ENCODE measurements around the gene CBL.

DNA sequence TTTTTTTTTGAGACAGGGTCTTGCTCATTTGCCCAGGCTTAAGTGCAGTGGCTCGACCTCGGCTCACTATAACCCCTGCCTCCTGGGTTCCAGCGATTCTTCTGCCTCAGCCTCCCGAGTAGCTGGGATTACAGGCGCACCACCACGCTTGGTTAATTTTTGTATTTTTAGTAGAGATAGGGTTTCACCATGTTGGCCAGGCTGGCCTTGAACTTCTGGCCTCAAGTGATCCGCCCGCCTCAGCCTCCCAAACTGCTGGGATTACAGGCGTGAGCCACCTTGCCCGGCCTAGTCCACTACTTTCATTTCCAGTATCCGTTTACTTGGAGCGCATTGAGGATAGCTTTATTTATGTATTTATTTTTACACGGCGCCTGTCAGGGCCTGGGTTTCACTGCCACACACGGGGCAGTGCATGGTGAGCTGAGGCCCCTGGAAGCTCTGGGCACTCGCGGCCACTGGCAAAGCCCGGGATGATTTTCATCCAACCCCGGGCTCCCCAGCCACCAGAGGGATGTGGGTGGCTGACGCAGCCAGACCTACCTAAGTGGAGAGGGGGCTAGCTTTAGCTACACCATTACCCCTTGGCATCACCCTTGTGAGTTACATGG is 116.9 kb downstream of the CBL start:
- TF ChIP-seq JUN (CRISPR knock-in tag; IDR thresholded peaks at IDR 0.05) (no peak), TEAD4 (CRISPR knock-in tag; IDR thresholded peaks at IDR 0.05) (no peak), ZSCAN18 (CRISPR knock-in tag; IDR thresholded peaks at IDR 0.05) (no peak), USF2 (CRISPR knock-in tag; IDR thresholded peaks at IDR 0.05) (no peak), FOXK1 (CRISPR knock-in tag; IDR thresholded peaks at IDR 0.05) (no peak), NR3C1 (CRISPR knock-in tag; conservative IDR thresholded peaks at IDR 0.05; ENCODE audit: low read depth) (no peak)
- TF ChIP-seq, protein P1, sequence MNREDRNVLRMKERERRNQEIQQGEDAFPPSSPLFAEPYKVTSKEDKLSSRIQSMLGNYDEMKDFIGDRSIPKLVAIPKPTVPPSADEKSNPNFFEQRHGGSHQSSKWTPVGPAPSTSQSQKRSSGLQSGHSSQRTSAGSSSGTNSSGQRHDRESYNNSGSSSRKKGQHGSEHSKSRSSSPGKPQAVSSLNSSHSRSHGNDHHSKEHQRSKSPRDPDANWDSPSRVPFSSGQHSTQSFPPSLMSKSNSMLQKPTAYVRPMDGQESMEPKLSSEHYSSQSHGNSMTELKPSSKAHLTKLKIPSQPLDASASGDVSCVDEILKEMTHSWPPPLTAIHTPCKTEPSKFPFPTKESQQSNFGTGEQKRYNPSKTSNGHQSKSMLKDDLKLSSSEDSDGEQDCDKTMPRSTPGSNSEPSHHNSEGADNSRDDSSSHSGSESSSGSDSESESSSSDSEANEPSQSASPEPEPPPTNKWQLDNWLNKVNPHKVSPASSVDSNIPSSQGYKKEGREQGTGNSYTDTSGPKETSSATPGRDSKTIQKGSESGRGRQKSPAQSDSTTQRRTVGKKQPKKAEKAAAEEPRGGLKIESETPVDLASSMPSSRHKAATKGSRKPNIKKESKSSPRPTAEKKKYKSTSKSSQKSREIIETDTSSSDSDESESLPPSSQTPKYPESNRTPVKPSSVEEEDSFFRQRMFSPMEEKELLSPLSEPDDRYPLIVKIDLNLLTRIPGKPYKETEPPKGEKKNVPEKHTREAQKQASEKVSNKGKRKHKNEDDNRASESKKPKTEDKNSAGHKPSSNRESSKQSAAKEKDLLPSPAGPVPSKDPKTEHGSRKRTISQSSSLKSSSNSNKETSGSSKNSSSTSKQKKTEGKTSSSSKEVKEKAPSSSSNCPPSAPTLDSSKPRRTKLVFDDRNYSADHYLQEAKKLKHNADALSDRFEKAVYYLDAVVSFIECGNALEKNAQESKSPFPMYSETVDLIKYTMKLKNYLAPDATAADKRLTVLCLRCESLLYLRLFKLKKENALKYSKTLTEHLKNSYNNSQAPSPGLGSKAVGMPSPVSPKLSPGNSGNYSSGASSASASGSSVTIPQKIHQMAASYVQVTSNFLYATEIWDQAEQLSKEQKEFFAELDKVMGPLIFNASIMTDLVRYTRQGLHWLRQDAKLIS (CRISPR knock-in tag; IDR thresholded peaks at IDR 0.05; ENCODE audit: borderline replicate concordance), result no peak
- TF ChIP-seq, protein P2, sequence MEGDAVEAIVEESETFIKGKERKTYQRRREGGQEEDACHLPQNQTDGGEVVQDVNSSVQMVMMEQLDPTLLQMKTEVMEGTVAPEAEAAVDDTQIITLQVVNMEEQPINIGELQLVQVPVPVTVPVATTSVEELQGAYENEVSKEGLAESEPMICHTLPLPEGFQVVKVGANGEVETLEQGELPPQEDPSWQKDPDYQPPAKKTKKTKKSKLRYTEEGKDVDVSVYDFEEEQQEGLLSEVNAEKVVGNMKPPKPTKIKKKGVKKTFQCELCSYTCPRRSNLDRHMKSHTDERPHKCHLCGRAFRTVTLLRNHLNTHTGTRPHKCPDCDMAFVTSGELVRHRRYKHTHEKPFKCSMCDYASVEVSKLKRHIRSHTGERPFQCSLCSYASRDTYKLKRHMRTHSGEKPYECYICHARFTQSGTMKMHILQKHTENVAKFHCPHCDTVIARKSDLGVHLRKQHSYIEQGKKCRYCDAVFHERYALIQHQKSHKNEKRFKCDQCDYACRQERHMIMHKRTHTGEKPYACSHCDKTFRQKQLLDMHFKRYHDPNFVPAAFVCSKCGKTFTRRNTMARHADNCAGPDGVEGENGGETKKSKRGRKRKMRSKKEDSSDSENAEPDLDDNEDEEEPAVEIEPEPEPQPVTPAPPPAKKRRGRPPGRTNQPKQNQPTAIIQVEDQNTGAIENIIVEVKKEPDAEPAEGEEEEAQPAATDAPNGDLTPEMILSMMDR (IDR thresholded peaks at IDR 0.05), result no peak
- TF ChIP-seq, protein P3, sequence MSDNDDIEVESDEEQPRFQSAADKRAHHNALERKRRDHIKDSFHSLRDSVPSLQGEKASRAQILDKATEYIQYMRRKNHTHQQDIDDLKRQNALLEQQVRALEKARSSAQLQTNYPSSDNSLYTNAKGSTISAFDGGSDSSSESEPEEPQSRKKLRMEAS (CRISPR knock-in tag; IDR thresholded peaks at IDR 0.05), result no peak
- TF ChIP-seq, protein P4, sequence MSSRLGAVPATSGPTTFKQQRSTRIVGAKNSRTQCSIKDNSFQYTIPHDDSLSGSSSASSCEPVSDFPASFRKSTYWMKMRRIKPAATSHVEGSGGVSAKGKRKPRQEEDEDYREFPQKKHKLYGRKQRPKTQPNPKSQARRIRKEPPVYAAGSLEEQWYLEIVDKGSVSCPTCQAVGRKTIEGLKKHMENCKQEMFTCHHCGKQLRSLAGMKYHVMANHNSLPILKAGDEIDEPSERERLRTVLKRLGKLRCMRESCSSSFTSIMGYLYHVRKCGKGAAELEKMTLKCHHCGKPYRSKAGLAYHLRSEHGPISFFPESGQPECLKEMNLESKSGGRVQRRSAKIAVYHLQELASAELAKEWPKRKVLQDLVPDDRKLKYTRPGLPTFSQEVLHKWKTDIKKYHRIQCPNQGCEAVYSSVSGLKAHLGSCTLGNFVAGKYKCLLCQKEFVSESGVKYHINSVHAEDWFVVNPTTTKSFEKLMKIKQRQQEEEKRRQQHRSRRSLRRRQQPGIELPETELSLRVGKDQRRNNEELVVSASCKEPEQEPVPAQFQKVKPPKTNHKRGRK (CRISPR knock-in tag; IDR thresholded peaks at IDR 0.05; ENCODE audit: borderline replicate concordance), result no peak
